HL-60 (cell line): ENCODE results near the gene TRDMT1.

Source experiments
- CTCF ChIP-seq: IDR thresholded peaks from one replicate; pipeline ENCODE4 v1.5.1; 2011; ENCODE audit warnings: low read length, control low read depth, inconsistent platforms; ENCODE audit not compliant: insufficient read depth
- POLR2AphosphoS5 ChIP-seq: IDR thresholded peaks from 2 replicates; pipeline ENCODE4 v1.6.1; 2012; ENCODE audit warnings: low read depth
- REST ChIP-seq: IDR thresholded peaks from 2 replicates; pipeline ENCODE4 v1.6.1; 2012; ENCODE audit warnings: low read depth; ENCODE audit not compliant: insufficient replicate concordance

GRCh38 chr10:17219024-17219423, 17.6 kb upstream of the TRDMT1 start:
- TF ChIP-seq CTCF (no peak), POLR2AphosphoS5 (no peak), REST (no peak)
